Caco-2 (cell line): ENCODE data around the gene TPSD1. TPM values are rescaled to one million over a fixed set of nuclear protein-coding genes. Genes with fewer than 3 reads are reported as not detected.

Source experiments
- BruUV-seq: library from RNA; stranded (reverse); fragments of 400-500 nt; replicated peaks from 2 replicates; lab custom pipeline; 2021; lab: Mats Ljungman, UMichigan
- CTCF ChIA-PET: fragments of 300-600 bp; sonication (Branson Sonifier 250); formaldehyde crosslinking; loops from one replicate; lab custom pipeline; 2022; ENCODE audit warnings: antibody characterized with exemption; lab: Charles Lee
- POLR2A ChIA-PET: fragments of 300-600 bp; sonication (Branson Sonifier 250); formaldehyde crosslinking; loops from one replicate; lab custom pipeline; 2022; ENCODE audit warnings: antibody characterized with exemption; lab: Charles Lee
- DNase-seq, 2 experiments: peaks; one replicate each; pipeline versions ENCODE4 v3.0.0 to v3.0.0-alpha.2; 2020 to 2022
- H3K27me3 ChIP-seq: replicated peaks from 2 replicates; pipeline ENCODE4 v1.6.0; 2011; ENCODE audit warnings: low read length; ENCODE audit not compliant: control insufficient read depth, insufficient read depth
- H3K36me3 ChIP-seq: 2 replicates; pipeline ENCODE4 v1.5.1; 2011; ENCODE audit warnings: low read length; ENCODE audit not compliant: control insufficient read depth, insufficient read depth
- H3K4me1 ChIP-seq: fragments of 250-450 bp; sonication (Bioruptor Pico); 2 replicates; pipeline ENCODE4 v1.5.1; 2020; ENCODE audit warnings: mild to moderate bottlenecking
- H3K4me3 ChIP-seq: 2 replicates; pipeline ENCODE4 v1.5.1; 2011; ENCODE audit warnings: low read depth, mild to moderate bottlenecking, control low read depth, low read length
- H3K9me3 ChIP-seq: fragments of 250-450 bp; sonication (Bioruptor Pico); 2 replicates; pipeline ENCODE4 v1.5.1; 2020; ENCODE audit warnings: mild to moderate bottlenecking, moderate library complexity
- H3K27ac Mint-ChIP-seq: one replicate; pipeline ENCODE4 v1.8.0; 2022; ENCODE audit warnings: mixed read lengths; ENCODE audit not compliant: unreplicated experiment
- H3K27me3 Mint-ChIP-seq: one replicate; pipeline ENCODE4 v1.8.0; 2022; ENCODE audit warnings: mixed read lengths; ENCODE audit not compliant: insufficient read depth, unreplicated experiment
- H3K36me3 Mint-ChIP-seq: one replicate; pipeline ENCODE4 v1.8.0; 2022; ENCODE audit warnings: mild to moderate bottlenecking, mixed read lengths; ENCODE audit not compliant: insufficient read depth, unreplicated experiment
- H3K4me1 Mint-ChIP-seq: one replicate; pipeline ENCODE4 v1.8.0; 2022; ENCODE audit warnings: low read depth, mixed read lengths; ENCODE audit not compliant: unreplicated experiment
- H3K4me3 Mint-ChIP-seq: one replicate; pipeline ENCODE4 v1.8.0; 2022; ENCODE audit warnings: mild to moderate bottlenecking, moderate library complexity, mixed read lengths; ENCODE audit not compliant: unreplicated experiment
- H3K9me3 Mint-ChIP-seq: one replicate; pipeline ENCODE4 v1.8.0; 2022; ENCODE audit warnings: mixed read lengths; ENCODE audit not compliant: unreplicated experiment
- intact Hi-C: fragments of 100-400 bp; cut with micrococcal nuclease; formaldehyde crosslinking; loops from one replicate; pipeline ENCODE4 v1.10.0; 2022; ENCODE audit not compliant: unreplicated experiment
- total RNA-seq: library from RNA; stranded (reverse); gene quantifications from 2 replicates; pipeline ENCODE4 v1.2.3, GENCODE V29; 2022
- TF ChIP-seq, protein P1 (sequence below), 2 experiments: fragments of 200-600 bp in 1 of 2; IDR thresholded peaks; 1 replicate in 1 of 2; 2 replicates in 1 of 2; pipeline versions ENCODE4 v1.5.1 to v1.8.0; 2011 to 2022; ENCODE audit warnings: antibody characterized with exemption in 1 of 2, control low read depth in 1 of 2, inconsistent platforms in 1 of 2, low read depth in 1 of 2, low read length in 1 of 2, mild to moderate bottlenecking in 1 of 2, moderate library complexity in 1 of 2; ENCODE audit not compliant: insufficient read depth in 1 of 2, severe bottlenecking in 1 of 2, unreplicated experiment in 1 of 2

The TPSD1 gene
- total RNA-seq, 1 experiment from 2014 or later: not detected

DNA sequence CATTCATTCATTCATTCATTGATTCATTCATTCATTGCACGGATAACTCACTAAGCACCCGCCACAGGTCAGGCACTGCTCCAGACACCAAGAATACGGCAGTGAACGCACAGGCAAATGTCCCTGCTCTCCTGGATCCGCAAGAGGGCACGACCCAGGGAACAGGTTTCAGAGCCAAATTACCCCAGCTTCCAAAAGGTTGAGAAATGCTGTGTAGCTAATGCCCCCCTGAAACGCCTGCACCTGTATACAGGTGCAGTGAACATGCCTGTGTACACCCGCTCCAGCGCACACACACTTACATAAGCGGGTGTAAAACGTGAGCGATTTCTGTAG, 44.0 kb downstream of the TPSD1 start:
- ChIA-PET CTCF (interaction anchor here (0.5 kb wide), 1 partner anchor 43 kb away, joined by 3 read pairs; no protein-coding TSS in a partner anchor), POLR2A (no interaction called here)
- intact Hi-C loops: no loop called here
- no peaks in the 10 kb centered on the region for H3K27me3 Mint-ChIP-seq
- H3K4me3 Mint-ChIP-seq: peak overlapping the region; percentile 69
- peaks cover 34% of the 10 kb centered on the region for H3K4me1 ChIP-seq
- H3K9me3 Mint-ChIP-seq: no peaks in the 10 kb centered on the region
- BruUV-seq: no TSS peak
- TF ChIP-seq, protein P1, sequence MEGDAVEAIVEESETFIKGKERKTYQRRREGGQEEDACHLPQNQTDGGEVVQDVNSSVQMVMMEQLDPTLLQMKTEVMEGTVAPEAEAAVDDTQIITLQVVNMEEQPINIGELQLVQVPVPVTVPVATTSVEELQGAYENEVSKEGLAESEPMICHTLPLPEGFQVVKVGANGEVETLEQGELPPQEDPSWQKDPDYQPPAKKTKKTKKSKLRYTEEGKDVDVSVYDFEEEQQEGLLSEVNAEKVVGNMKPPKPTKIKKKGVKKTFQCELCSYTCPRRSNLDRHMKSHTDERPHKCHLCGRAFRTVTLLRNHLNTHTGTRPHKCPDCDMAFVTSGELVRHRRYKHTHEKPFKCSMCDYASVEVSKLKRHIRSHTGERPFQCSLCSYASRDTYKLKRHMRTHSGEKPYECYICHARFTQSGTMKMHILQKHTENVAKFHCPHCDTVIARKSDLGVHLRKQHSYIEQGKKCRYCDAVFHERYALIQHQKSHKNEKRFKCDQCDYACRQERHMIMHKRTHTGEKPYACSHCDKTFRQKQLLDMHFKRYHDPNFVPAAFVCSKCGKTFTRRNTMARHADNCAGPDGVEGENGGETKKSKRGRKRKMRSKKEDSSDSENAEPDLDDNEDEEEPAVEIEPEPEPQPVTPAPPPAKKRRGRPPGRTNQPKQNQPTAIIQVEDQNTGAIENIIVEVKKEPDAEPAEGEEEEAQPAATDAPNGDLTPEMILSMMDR (IDR thresholded peaks at IDR 0.05; ENCODE audit: insufficient read depth in 1 of 2, low read depth in 1 of 2, low read length in 1 of 2, severe bottlenecking in 1 of 2, unreplicated experiment in 1 of 2): no peak
- H3K4me3 ChIP-seq: no peak overlapping the region
- no peaks in the 10 kb centered on the region for H3K9me3 ChIP-seq
- H3K36me3 ChIP-seq: no peaks in the 10 kb centered on the region
- no peaks in the 10 kb centered on the region for H3K27me3 ChIP-seq
- H3K36me3 Mint-ChIP-seq: peaks cover 5% of the 10 kb centered on the region
- peak overlapping the region; percentile 76 for H3K27ac Mint-ChIP-seq
- peaks cover 10% of the 10 kb centered on the region for H3K4me1 Mint-ChIP-seq
- DNase-seq: no peak

DNA sequence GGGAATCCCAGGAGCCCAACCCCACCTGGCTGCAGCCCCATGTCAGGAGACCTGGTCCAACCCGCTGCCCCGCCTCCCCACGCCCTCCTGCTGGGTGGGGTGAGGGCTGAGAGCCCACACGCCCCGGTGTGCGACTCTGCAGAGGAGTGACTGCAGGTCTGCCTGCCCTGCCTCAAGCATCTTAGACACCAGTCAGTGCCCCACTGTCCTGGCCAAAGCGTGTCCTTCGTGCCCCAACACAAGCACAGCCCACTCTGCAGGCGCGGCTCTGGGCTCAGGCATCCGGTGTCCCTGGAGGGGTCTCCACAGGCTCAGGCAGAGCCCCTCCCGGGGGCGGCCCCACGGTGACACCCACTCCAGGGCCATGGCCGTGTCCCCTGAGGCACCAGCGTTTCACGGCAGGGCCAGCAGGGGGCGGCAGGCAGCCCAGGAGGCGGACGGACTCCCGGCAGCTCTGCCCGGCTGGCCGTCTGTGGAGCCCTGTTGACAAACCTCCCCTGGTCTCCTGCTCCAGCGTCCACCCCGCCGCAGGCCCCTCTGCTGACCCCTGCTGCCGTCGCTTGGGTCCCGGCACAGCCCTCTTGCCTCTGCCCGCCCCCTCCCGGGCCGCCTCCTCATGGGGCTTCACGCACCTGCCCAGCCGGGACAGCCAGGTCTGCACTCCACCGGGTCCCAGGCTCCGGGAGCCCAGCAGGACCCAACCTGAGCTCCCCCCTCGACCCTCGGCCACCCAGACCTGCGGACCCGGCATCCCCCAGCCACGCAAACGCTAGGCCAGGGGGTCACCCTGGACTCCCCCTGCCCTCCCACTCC, 45.0 kb downstream of the TPSD1 start:
- Histone ChIP-seq H3K36me3 (no peaks in the 10 kb centered on the region), H3K4me1 (peaks cover 34% of the 10 kb centered on the region), H3K9me3 (no peaks in the 10 kb centered on the region), H3K27me3 (no peaks in the 10 kb centered on the region), H3K4me3 (no peak overlapping the region)
- DNase-seq: peak in 1 of 2 experiments; percentile 55
- H3K4me3 Mint-ChIP-seq: no peak overlapping the region
- no peaks in the 10 kb centered on the region for H3K27me3 Mint-ChIP-seq
- POLR2A ChIA-PET: no interaction called here
- intact Hi-C loops: no loop called here
- H3K36me3 Mint-ChIP-seq: peaks cover 5% of the 10 kb centered on the region
- H3K27ac Mint-ChIP-seq: no peak overlapping the region
- H3K9me3 Mint-ChIP-seq: no peaks in the 10 kb centered on the region
- H3K4me1 Mint-ChIP-seq: peaks cover 10% of the 10 kb centered on the region
- TF ChIP-seq, protein P1 (IDR thresholded peaks at IDR 0.05; ENCODE audit: insufficient read depth in 1 of 2, low read depth in 1 of 2, low read length in 1 of 2, severe bottlenecking in 1 of 2, unreplicated experiment in 1 of 2): peak; percentile 32 to 49
- BruUV-seq: no TSS peak
- CTCF ChIA-PET: no interaction called here

DNA sequence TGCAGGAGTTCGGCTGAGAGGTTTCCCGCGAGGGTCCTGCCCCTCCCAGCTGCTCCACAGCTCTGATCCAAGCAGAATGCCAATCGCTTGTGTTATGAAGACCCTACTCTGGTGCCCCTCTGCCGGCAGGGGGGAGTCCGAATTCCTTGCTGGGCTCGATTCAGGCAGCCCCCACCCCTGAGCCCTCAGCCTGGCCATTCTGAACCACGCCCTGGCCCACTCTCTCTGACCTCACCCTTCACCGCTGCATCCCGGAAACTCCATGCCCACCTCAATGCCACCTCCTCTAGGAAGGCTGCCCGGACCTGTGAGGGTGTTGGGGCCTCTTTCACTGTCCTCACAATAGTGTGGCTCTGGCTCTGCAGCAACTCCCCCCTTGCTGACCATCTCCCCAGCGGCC, 45.7 kb downstream of the TPSD1 start:
- TF ChIP-seq, protein P1 (IDR thresholded peaks at IDR 0.05; ENCODE audit: insufficient read depth in 1 of 2, low read depth in 1 of 2, low read length in 1 of 2, severe bottlenecking in 1 of 2, unreplicated experiment in 1 of 2): no peak
- no peaks in the 10 kb centered on the region for H3K9me3 Mint-ChIP-seq
- Histone ChIP-seq H3K27me3 (no peaks in the 10 kb centered on the region), H3K9me3 (no peaks in the 10 kb centered on the region), H3K36me3 (no peaks in the 10 kb centered on the region), H3K4me3 (no peak overlapping the region), H3K4me1 (peaks cover 33% of the 10 kb centered on the region)
- peaks cover 9% of the 10 kb centered on the region for H3K4me1 Mint-ChIP-seq
- H3K27me3 Mint-ChIP-seq: no peaks in the 10 kb centered on the region
- intact Hi-C loops: no loop called here
- H3K4me3 Mint-ChIP-seq: no peak overlapping the region
- no peak for DNase-seq
- no TSS peak for BruUV-seq
- ChIA-PET CTCF (no interaction called here), POLR2A (no interaction called here)
- peaks cover 5% of the 10 kb centered on the region for H3K36me3 Mint-ChIP-seq
- peak overlapping the region; percentile 53 for H3K27ac Mint-ChIP-seq
